Adrenal gland (tissue), 12 donors: ENCODE measurements around the gene PIGT. TPM values are rescaled to one million over a fixed set of nuclear protein-coding genes. Genes with fewer than 3 reads are reported as not detected.
A peak's percentile ranks its signal among the peaks of the same experiment; 100 is the strongest.

ENCODE experiments used
- DNase-seq, 7 donors: peaks; one replicate each; pipeline ENCODE4 v3.0.0-alpha.2; 2019 to 2020
- H3K27ac ChIP-seq, 5 donors: fragments of 200-600 bp; sonication (generic) in 4 of 5; 1 replicate in 3 of 5; 2 replicates in 2 of 5; pipeline versions ENCODE4 v1.5.1 to v1.8.0; 2016 to 2020; ENCODE audit warnings: mild to moderate bottlenecking in 1 of 5
- H3K27me3 ChIP-seq: fragments of 200-600 bp; 2 replicates; pipeline ENCODE4 v1.8.0; 2021
- H3K36me3 ChIP-seq, 2 donors: fragments of 200-600 bp; replicated peaks in 1 of 2; 1 replicate in 1 of 2; 2 replicates in 1 of 2; pipeline versions ENCODE4 v1.5.1 to v1.8.0; 2018 to 2022
- H3K4me1 ChIP-seq, 2 donors: fragments of 200-600 bp; replicated peaks in 1 of 2; 1 replicate in 1 of 2; 2 replicates in 1 of 2; pipeline versions ENCODE4 v1.5.1 to v1.8.0; 2018 to 2021
- H3K4me3 ChIP-seq, 4 donors: fragments of 200-600 bp; sonication (generic) in 3 of 4; one replicate each; pipeline ENCODE4 v1.5.1; 2016 to 2018
- H3K9me3 ChIP-seq, 3 donors: fragments of 200-600 bp; sonication (generic) in 1 of 3; replicated peaks in 1 of 3; 1 replicate in 2 of 3; 2 replicates in 1 of 3; pipeline versions ENCODE4 v1.5.1 to v1.8.0; 2016 to 2021
- POLR2A ChIP-seq, 2 donors: fragments of 450-650 bp; IDR thresholded peaks; one replicate each; pipeline ENCODE4 v1.6.1; 2017; ENCODE audit warnings: antibody characterized with exemption in 2 of 2, mild to moderate bottlenecking in 2 of 2, moderate library complexity in 1 of 2
- WGBS, 4 donors: extraction: QIAGEN DNeasy Blood & Tissue Kit in 2 of 4; methylation state at CpG; one replicate each; pipeline versions ENCODE4 v1.1.5 to v1.1.7; 2013 to 2017; 5-methylcytosine and 5-hydroxymethylcytosine counted together
- intact Hi-C, 2 donors: fragments of 100-400 bp; cut with DNase I; formaldehyde crosslinking; loops; one replicate each; pipeline versions ENCODE4 v1.14.1 to v1.15.0; 2022 to 2023
- polyA plus RNA-seq, 3 donors: library from polyadenylated mRNA; stranded (reverse); fragments of 200-250 nt in 2 of 3; fragments of 350-450 nt in 1 of 3; fragmentation: Illumina TruSeq in 1 of 3; extraction: RNeasy Lipid Tissue Mini Kit (QIAGEN cat#74804) in 1 of 3; gene quantifications; one replicate each; pipeline ENCODE4 v1.2.3, GENCODE V29; 2013 to 2014
- total RNA-seq, 9 donors: library from RNA; depleted of rRNA in 4 of 9; stranded (reverse); fragments of >200 nt in 4 of 9; fragments of 120-200 nt in 1 of 9; fragmentation: NEBNext Ultra II Directional in 1 of 9; extraction: Animal tissue kit (Norgen Biotek cat#: 25700) in 1 of 9; gene quantifications; one replicate each; pipeline versions ENCODE4 v1.1.0 to v1.2.4, GENCODE V29; 2013 to 2023
- TF ChIP-seq, protein P1 (sequence below), 6 experiments: fragments of 450-650 bp in 4 of 6; fragments of 200-600 bp in 2 of 6; sonication (generic) in 1 of 6; IDR thresholded peaks; 1 replicate in 5 of 6; 2 replicates in 1 of 6; pipeline versions ENCODE4 v1.5.1 to v1.8.0; 2016 to 2021; ENCODE audit warnings: antibody characterized with exemption in 6 of 6, mild to moderate bottlenecking in 2 of 6, moderate library complexity in 1 of 6
- donor health status: healthy with polysubstance abuse.
- donor health status: Bipolar disorder and iron deficiency.
- donor health status: DM: yes; HTN: yes; CAD: no.
- donor health status: DM: no; HTN: no; CAD: no.
- donor health status: DM: no; HTN: no; CAD: no.
- donor health status: DM: yes; HTN: yes; CAD: no.

The PIGT gene
- total and polyA plus RNA-seq, 12 donors, result 45.2 to 202 (median 109) TPM

DNA sequence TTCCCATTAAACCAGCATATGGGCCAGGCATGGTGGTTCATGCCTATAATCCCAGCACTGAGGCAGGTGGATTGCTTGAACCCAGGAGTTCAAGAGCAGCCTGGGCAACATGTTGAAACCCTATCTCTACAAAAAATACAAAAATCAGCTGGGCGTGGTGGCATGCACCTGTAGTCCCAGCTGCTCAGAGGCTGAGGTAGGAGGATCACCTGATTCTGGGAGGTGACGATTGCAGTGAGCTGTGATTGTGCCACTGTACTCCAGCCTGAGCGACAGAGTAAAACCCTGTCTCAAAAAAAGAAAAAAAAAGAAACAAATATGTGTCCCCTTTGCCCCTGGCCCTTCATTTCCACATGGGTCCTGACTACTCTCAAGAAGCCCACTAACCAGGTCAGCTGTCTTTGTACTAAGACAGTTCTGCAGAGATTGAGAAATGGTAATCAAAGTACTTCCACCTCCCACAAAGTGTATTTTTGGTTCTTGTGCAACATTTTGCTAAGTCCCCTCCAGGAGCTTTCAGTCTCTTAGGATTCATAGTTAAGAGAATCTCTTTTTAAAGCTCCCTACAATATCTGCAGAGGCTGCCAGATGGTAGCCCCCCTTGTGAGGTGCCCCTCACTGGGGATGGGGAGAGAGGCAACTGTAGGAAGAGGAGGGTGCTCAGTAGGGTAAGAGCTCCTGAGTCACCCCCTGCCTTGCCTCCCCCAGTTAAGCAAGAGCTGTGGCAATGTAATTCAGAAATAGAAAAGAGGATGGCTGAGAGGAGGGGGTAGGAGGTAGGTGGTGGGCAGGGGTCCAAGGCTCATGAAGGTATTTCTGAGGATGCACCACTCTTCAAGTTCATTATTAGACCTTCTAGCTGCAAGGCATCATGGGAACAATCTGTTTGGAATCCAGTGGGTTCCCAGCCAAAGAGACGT, 37.1 kb downstream of the PIGT start:
- TF ChIP-seq POLR2A (IDR thresholded peaks at IDR 0.05), result no peak
- TF ChIP-seq, protein P1, sequence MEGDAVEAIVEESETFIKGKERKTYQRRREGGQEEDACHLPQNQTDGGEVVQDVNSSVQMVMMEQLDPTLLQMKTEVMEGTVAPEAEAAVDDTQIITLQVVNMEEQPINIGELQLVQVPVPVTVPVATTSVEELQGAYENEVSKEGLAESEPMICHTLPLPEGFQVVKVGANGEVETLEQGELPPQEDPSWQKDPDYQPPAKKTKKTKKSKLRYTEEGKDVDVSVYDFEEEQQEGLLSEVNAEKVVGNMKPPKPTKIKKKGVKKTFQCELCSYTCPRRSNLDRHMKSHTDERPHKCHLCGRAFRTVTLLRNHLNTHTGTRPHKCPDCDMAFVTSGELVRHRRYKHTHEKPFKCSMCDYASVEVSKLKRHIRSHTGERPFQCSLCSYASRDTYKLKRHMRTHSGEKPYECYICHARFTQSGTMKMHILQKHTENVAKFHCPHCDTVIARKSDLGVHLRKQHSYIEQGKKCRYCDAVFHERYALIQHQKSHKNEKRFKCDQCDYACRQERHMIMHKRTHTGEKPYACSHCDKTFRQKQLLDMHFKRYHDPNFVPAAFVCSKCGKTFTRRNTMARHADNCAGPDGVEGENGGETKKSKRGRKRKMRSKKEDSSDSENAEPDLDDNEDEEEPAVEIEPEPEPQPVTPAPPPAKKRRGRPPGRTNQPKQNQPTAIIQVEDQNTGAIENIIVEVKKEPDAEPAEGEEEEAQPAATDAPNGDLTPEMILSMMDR (IDR thresholded peaks at IDR 0.05), result no peak
- Histone ChIP-seq H3K4me3 (no peak overlapping the region), H3K4me1 (no peaks in the 10 kb centered on the region), H3K36me3 (no peaks in the 10 kb centered on the region), H3K9me3 (no peaks in the 10 kb centered on the region), H3K27ac (no peak overlapping the region), H3K27me3 (no peaks in the 10 kb centered on the region)
- intact Hi-C loops, result no loop called here
- WGBS, 4 donors, result 55 to 75% (median 69%) methylated on average over 4 of the region's 4 CpGs
- DNase-seq, result no peak

DNA sequence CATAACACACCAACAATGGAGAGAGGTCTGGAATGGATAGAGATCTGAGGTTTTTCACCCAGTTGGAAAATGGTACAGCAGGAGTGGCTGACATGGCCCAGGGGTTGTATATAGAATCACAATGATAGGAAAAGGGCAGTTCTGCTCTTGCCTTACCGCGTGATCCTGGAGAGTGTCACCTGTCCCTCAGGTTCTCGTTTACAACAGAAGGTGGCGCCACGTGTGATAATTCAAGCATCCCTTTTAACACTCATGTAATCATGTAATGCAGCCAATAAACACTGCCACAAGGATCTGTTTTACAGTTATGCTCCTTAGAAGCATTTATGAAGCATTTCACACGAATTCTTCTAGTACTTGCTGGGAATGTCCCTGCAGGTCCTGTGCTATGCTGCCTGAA, 40.7 kb downstream of the PIGT start:
- H3K9me3 ChIP-seq, result no peaks in the 10 kb centered on the region
- no peaks in the 10 kb centered on the region for H3K36me3 ChIP-seq
- H3K27ac ChIP-seq, result no peak overlapping the region
- intact Hi-C loops, result no loop called here
- H3K4me1 ChIP-seq, result no peaks in the 10 kb centered on the region
- 23 to 33% (median 25%) methylated on average over 6 of the region's 6 CpGs for WGBS, 4 donors
- peak in 1 of 7 donors; percentile 20 for DNase-seq
- TF ChIP-seq, protein P1 (IDR thresholded peaks at IDR 0.05), result peak in 1 of 6 experiments; percentile 25
- TF ChIP-seq POLR2A (IDR thresholded peaks at IDR 0.05), result no peak
- no peak overlapping the region for H3K4me3 ChIP-seq
- H3K27me3 ChIP-seq, result no peaks in the 10 kb centered on the region

DNA sequence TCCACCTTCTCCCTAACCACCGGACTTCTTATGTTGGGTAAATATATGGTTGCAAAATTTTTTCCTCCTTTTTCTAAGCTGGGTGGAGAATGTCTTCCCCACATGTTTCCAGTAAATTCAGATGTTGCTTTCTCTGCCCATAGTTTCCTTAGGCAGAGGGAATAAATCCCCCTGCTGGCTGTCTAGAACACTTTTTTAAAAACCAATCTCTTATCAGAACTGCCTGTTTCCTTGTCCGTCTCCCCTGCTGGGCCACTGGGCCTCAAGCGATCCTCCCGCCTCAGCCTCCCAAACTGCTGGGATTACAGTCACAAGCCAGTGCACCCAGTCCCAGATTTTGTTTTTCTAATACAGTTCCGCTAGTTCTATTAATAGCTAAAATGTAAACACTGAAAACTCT, 43.7 kb downstream of the PIGT start:
- H3K27ac ChIP-seq, result no peak overlapping the region
- H3K4me1 ChIP-seq, result no peaks in the 10 kb centered on the region

DNA sequence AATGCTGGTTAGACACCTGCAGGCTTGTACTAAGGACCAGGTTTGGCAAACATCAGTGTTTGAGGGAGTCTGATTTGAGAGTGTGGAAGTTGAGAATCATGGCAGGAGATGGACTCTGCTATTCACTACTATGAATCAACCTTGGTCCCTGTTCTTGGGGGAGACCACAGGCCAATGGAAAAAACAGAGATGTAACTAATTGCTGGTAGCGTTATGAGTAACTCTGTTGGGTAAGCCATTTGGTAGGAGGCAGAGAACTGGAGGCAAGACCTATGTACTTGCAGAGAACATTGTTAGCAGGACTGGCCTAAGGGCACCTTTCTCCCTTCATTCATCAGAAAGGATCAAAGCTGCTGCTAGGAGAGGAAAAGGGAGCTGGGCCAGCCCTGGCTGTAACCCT, 45.3 kb downstream of the PIGT start:
- H3K4me3 ChIP-seq, result no peak overlapping the region
- no peak for DNase-seq
- intact Hi-C loops, result no loop called here
- no peaks in the 10 kb centered on the region for H3K9me3 ChIP-seq
- peaks cover 6% of the 10 kb centered on the region for H3K27me3 ChIP-seq
- no peak overlapping the region for H3K27ac ChIP-seq
- no peaks in the 10 kb centered on the region for H3K4me1 ChIP-seq
- 67 to 83% (median 68%) methylated on average over 1 of the region's 1 CpG for WGBS, 4 donors
- no peaks in the 10 kb centered on the region for H3K36me3 ChIP-seq
- no peak for TF ChIP-seq POLR2A (IDR thresholded peaks at IDR 0.05)
- TF ChIP-seq, protein P1 (IDR thresholded peaks at IDR 0.05), result no peak

More for the DNA sequence above, 43.7 kb downstream of the PIGT start:
- intact Hi-C loops, result no loop called here
- DNase-seq, result no peak
- TF ChIP-seq, protein P1 (IDR thresholded peaks at IDR 0.05), result no peak
- no peak for TF ChIP-seq POLR2A (IDR thresholded peaks at IDR 0.05)
- no peaks in the 10 kb centered on the region for H3K9me3 ChIP-seq
- no peaks in the 10 kb centered on the region for H3K36me3 ChIP-seq
- WGBS, 4 donors, result 64 to 76% (median 75%) methylated on average over 5 of the region's 5 CpGs
- peaks cover 6% of the 10 kb centered on the region for H3K27me3 ChIP-seq
- H3K4me3 ChIP-seq, result no peak overlapping the region
